Ovary (tissue), 3 donors: Measurements from ENCODE around the gene SLC22A15.

Experiments used
- CTCF ChIP-seq, 3 donors: fragments of 450-650 bp in 2 of 3; fragments of 200-600 bp in 1 of 3; IDR thresholded peaks; one replicate each; pipeline versions ENCODE4 v1.5.1 to v1.8.0; 2016 to 2022; ENCODE audit warnings: antibody characterized with exemption in 3 of 3, mild to moderate bottlenecking in 1 of 3
- EP300 ChIP-seq: sonication (generic); formaldehyde crosslinking; IDR thresholded peaks from one replicate; pipeline ENCODE4 v1.6.1; 2017; ENCODE audit warnings: antibody characterized with exemption
- POLR2A ChIP-seq: fragments of 450-650 bp; IDR thresholded peaks from one replicate; pipeline ENCODE4 v1.6.1; 2017; ENCODE audit warnings: antibody characterized with exemption, mild to moderate bottlenecking, moderate library complexity
- donor health status: DM: no; HTN: no; CAD: no.

DNA sequence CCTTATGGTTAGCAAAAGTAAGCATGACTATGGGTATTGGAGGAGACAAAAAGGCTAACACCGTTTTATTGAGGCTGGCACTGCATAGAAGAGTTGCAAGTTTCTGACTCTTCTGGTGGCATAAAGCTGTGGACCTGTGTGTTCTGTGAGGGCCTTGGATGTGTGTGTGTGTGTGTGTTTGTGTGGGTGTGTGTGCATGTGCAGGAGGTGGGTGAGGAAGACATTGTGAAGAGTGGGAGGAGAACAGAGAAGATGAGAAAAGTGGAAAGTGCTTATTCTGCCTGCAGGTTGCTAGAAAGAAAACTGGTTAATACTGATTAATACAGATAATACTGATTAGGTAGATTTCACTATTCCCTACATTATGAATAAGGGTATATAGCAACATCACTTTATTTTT, 12.6 kb downstream of the SLC22A15 start:
- TF ChIP-seq CTCF (IDR thresholded peaks at IDR 0.05) (no peak), POLR2A (no peak), EP300 (no peak)
